Gastrocnemius medialis (tissue), 4 donors: ENCODE measurements around the gene ANXA8. TPM values are rescaled to one million over a fixed set of nuclear protein-coding genes. Genes with fewer than 3 reads are reported as not detected.
"Not testable (repeated sequence)": the region's sequence is repeated elsewhere in the genome, so short reads cannot be mapped to it uniquely, and the experiment has no call there.

Experiments
- ATAC-seq, 2 donors: fragments of 150-250 bp; one replicate each; pipeline ENCODE4 v1.9.1; 2016
- DNase-seq, 2 donors: peaks; one replicate each; pipeline ENCODE4 v3.0.0-alpha.2; 2019
- H3K27ac ChIP-seq, 4 donors: fragments of 200-600 bp; sonication (generic); 1 replicate in 1 of 4; 2 replicates in 3 of 4; pipeline ENCODE4 v1.5.1; 2016 to 2018; ENCODE audit warnings: mild to moderate bottlenecking in 2 of 4, moderate library complexity in 1 of 4
- H3K27me3 ChIP-seq, 3 donors: fragments of 200-600 bp; sonication (generic) in 2 of 3; 1 replicate in 1 of 3; 2 replicates in 2 of 3; pipeline versions ENCODE4 v1.5.1 to v1.6.0; 2016 to 2019; ENCODE audit warnings: mild to moderate bottlenecking in 1 of 3, moderate library complexity in 1 of 3
- H3K36me3 ChIP-seq, 2 donors: fragments of 200-600 bp; sonication (generic) in 1 of 2; one replicate each; pipeline ENCODE4 v1.5.1; 2017 to 2018
- H3K4me1 ChIP-seq, 2 donors: fragments of 200-600 bp; sonication (generic) in 1 of 2; one replicate each; pipeline ENCODE4 v1.5.1; 2016 to 2017; ENCODE audit warnings: mild to moderate bottlenecking in 2 of 2
- H3K4me3 ChIP-seq, 4 donors: fragments of 200-600 bp; sonication (generic) in 3 of 4; 1 replicate in 1 of 4; 2 replicates in 3 of 4; pipeline ENCODE4 v1.5.1; 2016 to 2019; ENCODE audit warnings: mild to moderate bottlenecking in 2 of 4
- H3K9me3 ChIP-seq, 3 donors: fragments of 200-600 bp; sonication (generic) in 2 of 3; 1 replicate in 1 of 3; 2 replicates in 2 of 3; pipeline ENCODE4 v1.5.1; 2016 to 2019
- in situ Hi-C, 4 donors: fragments of 200-750 bp; cut with MboI; loops; one replicate each; pipeline versions ENCODE4 v1.15.0 to v1.8.0; 2017; ENCODE audit warnings: low sequenced_read_pairs in 4 of 4
- intact Hi-C: fragments of 100-400 bp; cut with DNase I; formaldehyde crosslinking; loops from one replicate; pipeline ENCODE4 v1.15.1; 2023; ENCODE audit warnings: low total_unique reads
- total RNA-seq, 4 donors: library from RNA; depleted of rRNA; stranded (reverse); fragments of >200 nt; gene quantifications; one replicate each; pipeline versions ENCODE4 v1.1.0 to v1.2.3, GENCODE V29; 2016

The ANXA8 gene
- under 1 TPM in 1 of 4 donors, not detected in 3; 0.24 TPM for total RNA-seq

GRCh38 chr10:47483923-47484322 lies at the start of gene ANXA8:
TSS of gene ANXA8 (minus strand) at chr10:47484115. CDS start at chr10:47483933, 182 bp downstream.
- H3K4me1 ChIP-seq, intact Hi-C loops, H3K27ac ChIP-seq, DNase-seq, H3K4me3 ChIP-seq, ATAC-seq, H3K9me3 ChIP-seq, in situ Hi-C loops, H3K27me3 ChIP-seq, H3K36me3 ChIP-seq: not testable (repeated sequence)

DNA sequence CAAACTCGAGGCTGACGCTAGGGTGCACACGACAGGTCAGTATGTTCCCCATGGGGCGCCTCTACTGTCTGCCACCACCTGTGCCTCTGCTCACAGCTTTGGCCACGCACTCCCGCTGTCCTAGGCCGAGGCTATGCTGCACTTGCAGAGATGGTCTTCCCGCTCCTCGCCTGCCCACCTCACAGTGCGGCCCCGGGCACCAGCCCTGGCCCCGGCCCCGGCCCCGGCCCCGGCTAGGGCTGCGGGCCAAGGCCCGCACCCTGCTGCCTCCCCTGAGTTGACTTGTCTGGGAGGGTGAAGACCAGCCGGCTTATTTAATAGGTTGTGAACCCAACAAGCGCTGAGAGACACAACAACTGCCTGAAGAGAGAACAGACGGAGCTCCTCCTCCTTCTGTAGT lies 39.6 kb upstream of the ANXA8 start, which contains the start of gene AGAP9:
TSS of gene AGAP9 (minus strand) at position 164 of the 400 bp plus-strand sequence. CDS start at position 52, 112 bp downstream.
- H3K9me3 ChIP-seq: not testable (repeated sequence)

DNA sequence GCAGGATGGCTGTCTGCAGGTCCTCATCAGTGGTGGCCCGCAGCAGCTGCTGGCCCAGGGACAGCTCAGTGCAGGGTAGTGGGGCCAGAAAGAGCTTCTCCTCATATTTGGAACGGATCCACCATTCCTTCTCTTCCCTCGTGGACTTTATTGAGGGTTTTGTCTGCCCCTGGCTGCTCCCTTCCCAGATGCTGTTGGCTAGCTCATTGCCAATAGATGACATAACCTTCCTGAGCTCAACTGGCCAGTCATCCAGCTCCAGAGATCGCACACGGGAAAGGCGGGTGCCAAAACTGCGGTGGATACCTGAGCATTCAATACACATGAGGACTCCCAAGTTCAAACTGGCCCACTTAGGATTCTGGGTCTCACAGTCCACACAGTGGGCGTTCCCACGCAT lies 18.4 kb upstream of the ANXA8 start:
- H3K27me3 ChIP-seq, H3K36me3 ChIP-seq, in situ Hi-C loops, H3K4me1 ChIP-seq, H3K4me3 ChIP-seq, ATAC-seq, H3K27ac ChIP-seq, H3K9me3 ChIP-seq, DNase-seq, intact Hi-C loops: not testable (repeated sequence)

More for the DNA sequence above, 39.6 kb upstream of the ANXA8 start, which contains the start of gene AGAP9:
- H3K27ac ChIP-seq, ATAC-seq, intact Hi-C loops, H3K4me1 ChIP-seq, H3K36me3 ChIP-seq, H3K27me3 ChIP-seq, DNase-seq, in situ Hi-C loops, H3K4me3 ChIP-seq: not testable (repeated sequence)

DNA sequence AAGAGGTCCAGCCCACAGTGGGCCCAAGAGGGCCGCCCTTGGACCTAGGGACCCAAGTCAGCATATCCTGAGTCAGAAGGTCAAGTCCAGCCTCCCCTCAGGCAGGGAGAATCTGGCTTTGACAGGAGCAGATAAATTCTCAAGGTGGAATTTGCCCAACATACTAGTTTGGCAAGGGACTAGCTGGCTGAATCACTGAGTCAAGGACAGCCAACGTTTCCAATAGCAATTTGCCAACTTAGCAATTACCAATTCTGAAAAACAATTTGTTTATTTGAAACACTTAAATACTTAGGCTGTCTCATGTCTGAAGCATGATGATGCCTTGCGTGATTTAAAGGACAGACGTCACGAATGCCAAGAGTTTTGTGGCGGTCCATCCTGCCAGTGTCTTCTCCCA lies 10.3 kb upstream of the ANXA8 start:
- in situ Hi-C loops, H3K27ac ChIP-seq, ATAC-seq, H3K4me1 ChIP-seq, H3K27me3 ChIP-seq, H3K4me3 ChIP-seq, H3K9me3 ChIP-seq, H3K36me3 ChIP-seq, DNase-seq, intact Hi-C loops: not testable (repeated sequence)

DNA sequence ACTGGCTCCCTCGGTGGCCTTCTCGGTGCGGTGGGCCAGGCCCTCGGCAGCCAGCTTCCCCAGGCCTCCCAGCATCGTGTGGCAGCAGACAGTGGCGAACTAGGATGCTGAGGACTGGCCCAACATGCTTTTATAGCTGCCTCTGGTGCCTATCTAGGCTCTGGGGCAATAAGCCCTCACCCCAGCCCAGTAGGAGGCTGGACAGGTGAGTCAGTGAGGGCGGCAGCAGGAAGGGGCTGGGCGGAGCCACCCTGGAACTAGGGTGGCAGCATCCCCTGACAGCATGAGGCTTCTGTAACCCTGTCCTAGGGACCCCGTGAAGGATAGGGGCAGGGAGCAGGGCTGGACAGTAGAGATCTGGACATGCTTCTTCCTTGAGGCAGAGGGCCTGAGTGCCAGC lies 7.7 kb upstream of the ANXA8 start, which contains the start of gene FAM25G:
TSS of gene FAM25G (minus strand) at position 101 of the 400 bp plus-strand sequence. CDS start at position 75, 26 bp downstream.
- in situ Hi-C loops, H3K4me1 ChIP-seq, H3K27me3 ChIP-seq, H3K9me3 ChIP-seq, H3K4me3 ChIP-seq, H3K36me3 ChIP-seq, intact Hi-C loops, H3K27ac ChIP-seq, DNase-seq, ATAC-seq: not testable (repeated sequence)

DNA sequence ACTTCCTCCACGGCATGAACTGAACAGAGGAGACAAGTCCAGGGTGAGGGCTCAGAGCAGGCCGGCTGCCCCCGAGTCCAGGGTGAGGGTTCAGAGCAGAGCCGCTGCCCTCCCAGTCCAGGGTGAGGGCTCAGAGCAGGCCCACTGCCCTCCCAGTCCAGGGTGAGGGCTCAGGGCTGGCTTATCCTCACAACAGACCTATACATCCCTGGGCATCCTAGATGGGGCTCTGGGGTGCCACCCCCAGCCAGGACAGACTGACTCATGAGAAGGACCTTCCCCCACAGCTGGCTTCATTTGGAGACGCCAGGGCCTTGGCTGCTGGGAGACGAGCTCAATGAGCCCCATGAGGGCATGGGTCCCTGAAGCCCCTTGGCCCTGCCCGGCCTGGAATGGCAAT lies 5.7 kb upstream of the ANXA8 start:
- H3K36me3 ChIP-seq, H3K9me3 ChIP-seq, H3K4me1 ChIP-seq, H3K4me3 ChIP-seq, H3K27me3 ChIP-seq, intact Hi-C loops, H3K27ac ChIP-seq, in situ Hi-C loops, DNase-seq, ATAC-seq: not testable (repeated sequence)

DNA sequence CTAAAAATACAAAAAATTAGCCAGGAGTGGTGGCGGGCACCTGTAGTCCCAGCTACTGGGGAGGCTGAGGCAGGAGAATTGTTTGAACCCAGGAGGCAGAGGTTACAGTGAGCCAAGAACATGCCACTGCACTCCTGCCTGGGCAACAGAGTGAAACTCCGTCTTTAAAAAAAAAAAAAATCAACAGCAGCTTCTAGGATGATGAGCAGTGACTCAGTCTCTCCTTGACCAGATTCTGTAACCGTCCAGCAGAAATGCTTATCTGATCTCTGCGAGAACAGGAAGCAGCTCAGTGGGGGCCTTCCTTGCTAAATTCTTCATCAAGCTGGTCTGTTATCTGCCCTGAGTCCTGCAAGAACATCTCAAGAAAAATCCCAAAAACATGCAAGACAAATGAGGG lies 2.0 kb upstream of the ANXA8 start:
- ATAC-seq, H3K4me1 ChIP-seq: not testable (repeated sequence)

DNA sequence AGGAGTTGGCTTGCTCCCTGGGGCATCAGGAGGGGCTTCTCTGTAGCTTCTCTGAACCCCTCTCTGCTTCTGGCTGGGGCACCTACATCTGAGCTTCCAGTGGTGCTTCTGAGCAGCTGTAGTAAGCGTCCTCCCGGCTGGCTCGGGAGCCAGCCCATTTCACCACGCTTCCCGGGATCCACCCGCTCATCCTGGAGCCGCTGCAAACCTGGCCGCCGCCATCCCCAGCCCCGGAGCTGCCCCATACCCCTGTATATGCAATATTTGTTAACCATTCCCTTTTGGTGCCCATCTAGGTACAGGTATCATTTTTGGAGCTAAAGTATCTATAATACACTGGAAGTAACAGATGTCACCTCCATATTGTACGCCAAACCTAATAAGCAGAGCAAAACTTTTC lies 871 bp upstream of the ANXA8 start:
- intact Hi-C loops, ATAC-seq, H3K9me3 ChIP-seq, DNase-seq, H3K4me1 ChIP-seq, in situ Hi-C loops, H3K27ac ChIP-seq, H3K36me3 ChIP-seq, H3K27me3 ChIP-seq, H3K4me3 ChIP-seq: not testable (repeated sequence)

More for the DNA sequence above, 2.0 kb upstream of the ANXA8 start:
- H3K27ac ChIP-seq, H3K36me3 ChIP-seq, H3K4me3 ChIP-seq, in situ Hi-C loops, H3K27me3 ChIP-seq, H3K9me3 ChIP-seq, intact Hi-C loops, DNase-seq: not testable (repeated sequence)

DNA sequence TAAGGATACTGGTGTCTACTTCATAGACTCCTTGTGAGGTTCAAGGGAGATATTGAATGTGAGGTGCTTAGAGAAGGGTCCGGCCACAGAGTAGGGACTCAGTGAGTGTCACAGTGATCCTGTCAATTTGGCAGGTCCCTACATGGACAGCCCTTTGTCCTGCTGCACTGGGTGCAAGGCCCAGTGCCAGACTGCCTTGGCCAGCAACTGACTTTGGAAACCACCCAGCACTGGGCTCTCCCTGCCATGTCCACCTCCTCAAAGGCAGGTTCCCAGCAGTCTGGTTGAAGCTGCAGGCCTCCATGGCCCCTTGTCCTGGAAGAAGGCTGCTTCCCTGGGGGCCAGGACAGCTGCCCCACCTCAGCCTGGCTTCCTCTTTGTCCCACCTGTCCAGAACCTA lies 1.5 kb downstream of the ANXA8 start:
- in situ Hi-C loops, H3K27ac ChIP-seq, H3K27me3 ChIP-seq, H3K36me3 ChIP-seq, ATAC-seq, H3K4me3 ChIP-seq, H3K4me1 ChIP-seq, DNase-seq, intact Hi-C loops, H3K9me3 ChIP-seq: not testable (repeated sequence)

DNA sequence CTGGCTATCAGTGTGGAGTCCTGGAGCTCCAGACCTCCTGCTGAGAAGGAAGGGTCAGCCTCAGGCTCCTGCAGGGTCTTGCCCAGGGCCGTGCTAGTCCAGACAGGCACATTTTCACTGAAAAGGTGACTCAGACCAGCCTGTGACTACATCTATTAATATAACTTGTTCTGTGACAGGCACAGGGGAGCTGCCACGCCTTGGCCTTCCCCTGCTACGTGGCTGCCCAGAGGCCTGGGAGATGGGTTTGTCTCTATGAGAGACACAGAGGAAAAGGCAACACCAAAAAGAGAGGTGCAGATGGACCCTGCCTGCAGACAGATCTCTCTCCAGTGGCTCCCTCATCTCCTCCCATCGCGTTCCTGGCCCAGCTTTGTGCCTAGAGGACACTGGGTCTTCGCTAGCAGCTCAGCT lies 2.1 kb downstream of the ANXA8 start:
- ATAC-seq, H3K4me1 ChIP-seq, H3K27me3 ChIP-seq, DNase-seq, in situ Hi-C loops, intact Hi-C loops, H3K4me3 ChIP-seq, H3K27ac ChIP-seq, H3K36me3 ChIP-seq, H3K9me3 ChIP-seq: not testable (repeated sequence)

- H3K9me3 ChIP-seq, in situ Hi-C loops, H3K27ac ChIP-seq, H3K36me3 ChIP-seq, H3K4me3 ChIP-seq, DNase-seq, intact Hi-C loops, H3K4me1 ChIP-seq, ATAC-seq, H3K27me3 ChIP-seq: not testable (repeated sequence)
Measured at GRCh38 chr10:47481182-47481766, 2.6 kb downstream of the ANXA8 start.

DNA sequence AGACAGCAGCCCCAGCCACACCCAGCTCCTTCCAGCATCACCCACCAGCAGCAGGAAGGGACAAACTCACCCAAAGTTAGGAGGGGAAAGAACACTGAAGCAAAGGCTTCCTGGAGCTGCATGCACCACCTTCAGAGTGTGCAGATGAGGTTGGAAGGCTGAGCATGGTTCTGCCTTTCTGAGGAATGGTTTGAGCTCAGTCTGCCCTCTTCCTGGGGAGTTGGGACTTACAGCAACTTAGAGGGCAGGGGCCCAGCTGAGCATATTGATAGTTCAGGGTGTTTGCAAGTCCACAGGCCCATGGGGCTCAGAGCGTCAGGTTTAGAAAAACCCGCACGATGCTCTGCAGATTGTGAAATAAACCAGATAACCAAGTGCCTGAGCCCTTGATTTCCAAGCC lies 3.8 kb downstream of the ANXA8 start:
- ATAC-seq, H3K27ac ChIP-seq, H3K4me1 ChIP-seq, H3K36me3 ChIP-seq, DNase-seq, in situ Hi-C loops, H3K4me3 ChIP-seq, H3K9me3 ChIP-seq, H3K27me3 ChIP-seq, intact Hi-C loops: not testable (repeated sequence)
